Neural cell (in vitro differentiated cells): Measurements from ENCODE around the gene SGO2. TPM values are rescaled to one million over a fixed set of nuclear protein-coding genes. Genes with fewer than 3 reads are reported as not detected.

Experiments
- H2AFZ ChIP-seq: fragments of 200-600, 300-800 bp; sonication (generic), shearing (Covaris generic); 2 replicates; pipeline ENCODE4 v1.6.0; 2014; ENCODE audit warnings: low read depth, mild to moderate bottlenecking, antibody characterized with exemption, low read length, moderate library complexity
- H3F3A ChIP-seq: fragments of 200-600 bp; shearing (Covaris generic); 2 replicates; pipeline ENCODE4 v1.6.1; 2016; ENCODE audit warnings: mild to moderate bottlenecking, moderate library complexity, mixed read lengths, antibody characterized with exemption, low read length; ENCODE audit not compliant: insufficient read depth, poor library complexity, severe bottlenecking
- H3K27ac ChIP-seq: fragments of 200-600, 300-800 bp; sonication (generic), shearing (Covaris generic); 2 replicates; pipeline ENCODE4 v1.5.1; 2014; ENCODE audit warnings: mild to moderate bottlenecking, low read length, moderate library complexity
- H3K27me3 ChIP-seq: fragments of 300-800, 200-600 bp; sonication (generic), shearing (Covaris generic); 2 replicates; pipeline ENCODE4 v1.6.0; 2014; ENCODE audit warnings: mild to moderate bottlenecking, low read depth, low read length, moderate library complexity; ENCODE audit not compliant: insufficient read depth
- H3K36me3 ChIP-seq: fragments of 300-800, 200-600 bp; sonication (generic), shearing (Covaris generic); 2 replicates; pipeline ENCODE4 v1.5.1; 2014; ENCODE audit warnings: mild to moderate bottlenecking, antibody characterized with exemption, low read length, moderate library complexity; ENCODE audit not compliant: insufficient read depth
- H3K4me2 ChIP-seq: fragments of 300-800, 200-600 bp; sonication (generic), shearing (Covaris generic); 2 replicates; pipeline ENCODE4 v1.6.0; 2014; ENCODE audit warnings: mild to moderate bottlenecking, low read length
- H3K4me3 ChIP-seq: fragments of 300-800, 200-600 bp; sonication (generic), shearing (Covaris generic); 2 replicates; pipeline ENCODE4 v1.5.1; 2014; ENCODE audit warnings: mild to moderate bottlenecking, low read length, moderate library complexity
- H3K79me2 ChIP-seq: fragments of 200-600 bp; shearing (Covaris generic); replicated peaks from 2 replicates; pipeline ENCODE4 v1.6.0; 2014; ENCODE audit warnings: mild to moderate bottlenecking, low read length, moderate library complexity; ENCODE audit not compliant: insufficient read depth
- H3K9ac ChIP-seq: fragments of 300-800, 200-600 bp; sonication (generic), shearing (Covaris generic); 2 replicates; pipeline ENCODE4 v1.6.1; 2016; ENCODE audit warnings: mild to moderate bottlenecking, low read length, mixed read lengths
- H3K9me2 ChIP-seq: fragments of 200-600 bp; shearing (Covaris generic); 2 replicates; pipeline ENCODE4 v1.6.1; 2016; ENCODE audit warnings: mild to moderate bottlenecking, low read length, mixed read lengths; ENCODE audit not compliant: insufficient read depth
- H3K9me3 ChIP-seq: fragments of 200-600, 300-800 bp; sonication (generic), shearing (Covaris generic); 2 replicates; pipeline ENCODE4 v1.6.1; 2016; ENCODE audit warnings: mild to moderate bottlenecking, mixed run types, low read length, moderate library complexity, mixed read lengths
- H4K20me1 ChIP-seq: fragments of 200-600 bp; shearing (Covaris generic); 2 replicates; pipeline ENCODE4 v1.6.1; 2016; ENCODE audit warnings: mild to moderate bottlenecking, mixed run types; ENCODE audit not compliant: insufficient read depth
- CTCF ChIP-seq: fragments of 450-650 bp; IDR thresholded peaks from 2 replicates; pipeline ENCODE4 v1.5.1; 2014; ENCODE audit warnings: antibody characterized with exemption, mild to moderate bottlenecking, moderate library complexity; ENCODE audit not compliant: poor library complexity, severe bottlenecking
- EP300 ChIP-seq: fragments of 450-650 bp; conservative IDR thresholded peaks from 2 replicates; pipeline ENCODE4 v1.6.1; 2014; ENCODE audit warnings: antibody characterized with exemption, mild to moderate bottlenecking, moderate library complexity; ENCODE audit not compliant: poor library complexity, severe bottlenecking
- EZH2 ChIP-seq: fragments of 200-600, 300-800 bp; shearing (Covaris generic), sonication (generic); IDR thresholded peaks from 2 replicates; pipeline ENCODE4 v1.6.1; 2014; ENCODE audit warnings: antibody characterized with exemption, low read length, borderline replicate concordance, mild to moderate bottlenecking; ENCODE audit not compliant: insufficient read depth, poor library complexity, severe bottlenecking
- MXI1 ChIP-seq: fragments of 450-650 bp; conservative IDR thresholded peaks from 2 replicates; pipeline ENCODE4 v1.6.1; 2014; ENCODE audit warnings: antibody characterized with exemption, mild to moderate bottlenecking; ENCODE audit not compliant: poor library complexity, severe bottlenecking
- POLR2AphosphoS5 ChIP-seq: IDR thresholded peaks from 2 replicates; pipeline ENCODE4 v1.6.1; 2012
- RAD21 ChIP-seq: fragments of 450-650 bp; conservative IDR thresholded peaks from 2 replicates; pipeline ENCODE4 v1.6.1; 2014; ENCODE audit warnings: antibody characterized with exemption, mild to moderate bottlenecking, moderate library complexity
- REST ChIP-seq: IDR thresholded peaks from 2 replicates; pipeline ENCODE4 v1.6.1; 2012; ENCODE audit warnings: borderline replicate concordance
- SMC3 ChIP-seq: fragments of 450-650 bp; conservative IDR thresholded peaks from 2 replicates; pipeline ENCODE4 v1.6.1; 2014; ENCODE audit warnings: antibody characterized with exemption, mild to moderate bottlenecking, moderate library complexity; ENCODE audit not compliant: poor library complexity
- TAF1 ChIP-seq: IDR thresholded peaks from 2 replicates; pipeline ENCODE4 v1.6.1; 2012; ENCODE audit warnings: low read depth
- polyA plus RNA-seq: library from polyadenylated mRNA; depleted of rRNA; stranded (reverse); fragments of >200 nt; gene quantifications from 2 replicates; pipeline ENCODE4 v1.2.3, GENCODE V29; 2014

Gene SGO2
- polyA plus RNA-seq, 1 donor from 2014 or later = 0.73 TPM

GRCh38 chr2:200484934-200485333, 41.1 kb upstream of the SGO2 start:
- Histone ChIP-seq H3K79me2 (no peaks in the 10 kb centered on the region), H3K4me2 (no peak overlapping the region), H3K9ac (no peak overlapping the region), H3K9me2 (no peaks in the 10 kb centered on the region), H3F3A (no peaks in the 10 kb centered on the region), H3K36me3 (no peaks in the 10 kb centered on the region), H2AFZ (no peak overlapping the region), H3K27ac (no peak overlapping the region), H3K27me3 (no peaks in the 10 kb centered on the region), H4K20me1 (no peaks in the 10 kb centered on the region), H3K4me3 (no peak overlapping the region), H3K9me3 (no peaks in the 10 kb centered on the region)
- TF ChIP-seq POLR2AphosphoS5 (no peak), EZH2 (no peak), TAF1 (no peak), REST (no peak), MXI1 (no peak), RAD21 (no peak), SMC3 (no peak)

- Histone ChIP-seq H3K4me3 (no peak overlapping the region), H3K9me2 (no peaks in the 10 kb centered on the region)
- TF ChIP-seq CTCF (no peak), EP300 (no peak), EZH2 (no peak), MXI1 (no peak), POLR2AphosphoS5 (no peak), TAF1 (no peak), SMC3 (no peak)
Observed at GRCh38 chr2:200486529-200486928, 39.5 kb upstream of the SGO2 start.

More at GRCh38 chr2:200486529-200486928, 39.5 kb upstream of the SGO2 start:
- H3K4me2 ChIP-seq = no peak overlapping the region
- no peaks in the 10 kb centered on the region for H3K79me2 ChIP-seq
- no peak overlapping the region for H3K27ac ChIP-seq
- H4K20me1 ChIP-seq = no peaks in the 10 kb centered on the region
- H3K9me3 ChIP-seq = no peaks in the 10 kb centered on the region
- no peaks in the 10 kb centered on the region for H3K27me3 ChIP-seq
- H3K9ac ChIP-seq = no peak overlapping the region
- H2AFZ ChIP-seq = no peak overlapping the region
- H3F3A ChIP-seq = no peaks in the 10 kb centered on the region
- H3K36me3 ChIP-seq = peaks cover 4% of the 10 kb centered on the region
